HepG2 (cell line): ENCODE measurements around the gene ZBTB8OS. TPM values are rescaled to one million over a fixed set of nuclear protein-coding genes. Genes with fewer than 3 reads are reported as not detected.
A peak's percentile ranks its signal among the peaks of the same experiment; 100 is the strongest.

ENCODE experiments used
- GATA4 ChIP-seq: sonication (generic); IDR thresholded peaks from 2 replicates; pipeline ENCODE4 v1.6.1; 2016; ENCODE audit warnings: antibody characterized with exemption, low read depth, borderline replicate concordance
- HNF4A ChIP-seq: sonication (generic); formaldehyde crosslinking; IDR thresholded peaks from 2 replicates; pipeline ENCODE4 v1.4.0; 2020; ENCODE audit warnings: missing genetic modification reagents
- NR2C2 ChIP-seq: sonication (generic); formaldehyde crosslinking; IDR thresholded peaks from 2 replicates; pipeline ENCODE4 v1.4.0; 2020; ENCODE audit warnings: missing genetic modification reagents, mild to moderate bottlenecking, moderate library complexity, borderline replicate concordance
- PHF21A ChIP-seq: sonication (generic); formaldehyde crosslinking; IDR thresholded peaks from 2 replicates; pipeline ENCODE4 v1.5.0; 2020; ENCODE audit warnings: mild to moderate bottlenecking, missing genetic modification reagents
- RARA ChIP-seq: IDR thresholded peaks from 2 replicates; pipeline ENCODE4 v1.6.1; 2016; ENCODE audit warnings: missing genetic modification reagents, missing compliant biosample characterization
- SP1 ChIP-seq, 2 experiments: fragments of 450-650 bp in 1 of 2; sonication (generic) in 1 of 2; formaldehyde crosslinking in 1 of 2; IDR thresholded peaks; 2 replicates each; pipeline versions ENCODE4 v1.4.0 to v1.6.1; 2016 to 2020; ENCODE audit warnings: missing genetic modification reagents in 1 of 2
- TAF1 ChIP-seq: sonication (generic); formaldehyde crosslinking; IDR thresholded peaks from 2 replicates; pipeline ENCODE4 v1.4.0; 2020; ENCODE audit warnings: missing genetic modification reagents
- TCF7L2 ChIP-seq: IDR thresholded peaks from 2 replicates; pipeline ENCODE4 v1.6.1; 2011; ENCODE audit warnings: mild to moderate bottlenecking, low read depth, low read length, moderate library complexity
- TGIF2 ChIP-seq: IDR thresholded peaks from 2 replicates; pipeline ENCODE4 v1.6.1; 2016; ENCODE audit warnings: control low read depth, missing compliant biosample characterization
- THAP11 ChIP-seq: IDR thresholded peaks from 2 replicates; pipeline ENCODE4 v1.6.1; 2016; ENCODE audit warnings: missing biosample characterization, missing genetic modification reagents
- ZBTB4 ChIP-seq: sonication (generic); formaldehyde crosslinking; IDR thresholded peaks from 2 replicates; pipeline ENCODE4 v1.4.0; 2020; ENCODE audit warnings: missing genetic modification reagents, mild to moderate bottlenecking, borderline replicate concordance
- ZNF18 ChIP-seq: sonication (generic); formaldehyde crosslinking; IDR thresholded peaks from 2 replicates; pipeline ENCODE4 v1.8.0; 2022; ENCODE audit warnings: mild to moderate bottlenecking, missing genetic modification reagents; ENCODE audit not compliant: insufficient replicate concordance
- ZNF382 ChIP-seq: sonication (generic); formaldehyde crosslinking; IDR thresholded peaks from 2 replicates; pipeline ENCODE4 v1.5.0; 2020; ENCODE audit warnings: missing genetic modification reagents, mild to moderate bottlenecking, borderline replicate concordance
- ZNF800 ChIP-seq: sonication (generic); formaldehyde crosslinking; IDR thresholded peaks from 2 replicates; pipeline ENCODE4 v1.4.0; 2020; ENCODE audit warnings: missing genetic modification reagents
- ZNF839 ChIP-seq: sonication (generic); formaldehyde crosslinking; IDR thresholded peaks from 2 replicates; pipeline ENCODE4 v1.4.0; 2020; ENCODE audit warnings: missing genetic modification reagents, mild to moderate bottlenecking, borderline replicate concordance
- polyA plus RNA-seq, 8 experiments: library from polyadenylated mRNA; depleted of rRNA in 3 of 8; stranded (reverse) in 7 of 8; unstranded in 1 of 8; fragments of >200 nt; fragmentation: Illumina TruSeq in 4 of 8; extraction: Trizol in 4 of 8; gene quantifications; 2 replicates each; pipeline versions ENCODE4 v1.2.1 to v1.2.3, GENCODE V29; 2011 to 2016; ENCODE audit warnings: low read depth in 4 of 8, missing spikeins in 1 of 8, mixed read lengths in 1 of 8; ENCODE audit not compliant: insufficient read depth in 1 of 8
- total RNA-seq, 5 experiments: library from RNA; depleted of rRNA; stranded (reverse); fragments of >200 nt; fragmentation: Illumina TruSeq; extraction: Trizol; gene quantifications; 2 replicates each; pipeline ENCODE4 v1.2.3, GENCODE V29; 2016; ENCODE audit warnings: low read depth in 1 of 5
- TF ChIP-seq, protein P1 (sequence below): sonication (generic); formaldehyde crosslinking; IDR thresholded peaks from 2 replicates; pipeline ENCODE4 v1.9.0; 2022; ENCODE audit warnings: missing genetic modification reagents, mild to moderate bottlenecking, borderline replicate concordance
- TF ChIP-seq, protein P2 (sequence below): sonication (generic); formaldehyde crosslinking; IDR thresholded peaks from 2 replicates; pipeline ENCODE4 v1.8.0; 2022; ENCODE audit warnings: mild to moderate bottlenecking, missing genetic modification reagents, borderline replicate concordance
- TF ChIP-seq, protein P3 (sequence below): IDR thresholded peaks from 2 replicates; pipeline ENCODE4 v1.6.1; 2018; ENCODE audit warnings: missing genetic modification reagents, mild to moderate bottlenecking, missing compliant biosample characterization

ZBTB8OS gene
- total and polyA plus RNA-seq, 2 of the 13 experiments (the other 11 are each of a cell fraction or from before 2014, with no cell fraction given), result 57.7 to 84.8 TPM

DNA sequence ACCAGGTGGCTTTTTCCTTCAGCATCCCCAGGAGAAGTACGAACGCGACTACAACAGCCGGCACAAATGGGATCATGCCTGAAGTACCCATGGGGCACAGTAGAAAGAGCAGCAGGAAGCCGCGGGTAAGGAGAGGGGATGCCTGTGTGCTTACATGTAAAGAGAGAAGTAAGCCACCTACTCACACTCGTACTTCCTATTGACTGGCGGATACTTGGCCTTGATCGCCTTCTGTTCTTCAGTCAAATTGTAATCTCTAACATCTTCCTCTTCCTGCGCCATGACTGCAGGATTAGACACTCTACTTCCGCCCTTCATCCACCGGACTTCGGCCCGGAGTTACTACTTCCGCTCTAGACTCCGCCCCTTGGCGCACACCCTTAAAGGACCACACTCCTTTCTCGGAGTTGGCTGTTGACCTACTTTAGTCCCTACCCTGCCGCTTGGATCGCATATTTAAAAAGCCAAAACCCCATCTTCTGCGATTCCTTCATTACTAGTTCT, at the start of gene ZBTB8OS (continued):
- TF ChIP-seq ZBTB4 (CRISPR knock-in tag) (no peak), TCF7L2 (no peak), TAF1 (CRISPR knock-in tag) (peak; percentile 75), NR2C2 (peak; percentile 58; the same call in 1 of the 2 replicates), GATA4 (peak; percentile 31; the same call in 1 of the 2 replicates), SP1 (IDR thresholded peaks at IDR 0.05) (no peak), SP1 (CRISPR knock-in tag; IDR thresholded peaks at IDR 0.05) (peak; percentile 97), ZNF18 (no peak), ZNF839 (no peak), RARA (CRISPR knock-in tag) (no peak), TGIF2 (CRISPR knock-in tag) (peak; percentile 43), PHF21A (0 out of 2 replicates have a peak, but pooled peaks have one; percentile 7), ZNF382 (no peak), HNF4A (CRISPR knock-in tag) (peak; percentile 77), THAP11 (CRISPR knock-in tag) (peak; percentile 83), ZNF800 (CRISPR knock-in tag) (0 out of 2 replicates have a peak, but pooled peaks have one; percentile 11)
- TF ChIP-seq, protein P1, sequence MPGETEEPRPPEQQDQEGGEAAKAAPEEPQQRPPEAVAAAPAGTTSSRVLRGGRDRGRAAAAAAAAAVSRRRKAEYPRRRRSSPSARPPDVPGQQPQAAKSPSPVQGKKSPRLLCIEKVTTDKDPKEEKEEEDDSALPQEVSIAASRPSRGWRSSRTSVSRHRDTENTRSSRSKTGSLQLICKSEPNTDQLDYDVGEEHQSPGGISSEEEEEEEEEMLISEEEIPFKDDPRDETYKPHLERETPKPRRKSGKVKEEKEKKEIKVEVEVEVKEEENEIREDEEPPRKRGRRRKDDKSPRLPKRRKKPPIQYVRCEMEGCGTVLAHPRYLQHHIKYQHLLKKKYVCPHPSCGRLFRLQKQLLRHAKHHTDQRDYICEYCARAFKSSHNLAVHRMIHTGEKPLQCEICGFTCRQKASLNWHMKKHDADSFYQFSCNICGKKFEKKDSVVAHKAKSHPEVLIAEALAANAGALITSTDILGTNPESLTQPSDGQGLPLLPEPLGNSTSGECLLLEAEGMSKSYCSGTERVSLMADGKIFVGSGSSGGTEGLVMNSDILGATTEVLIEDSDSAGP (CRISPR knock-in tag), result peak; percentile 100
- TF ChIP-seq, protein P2, sequence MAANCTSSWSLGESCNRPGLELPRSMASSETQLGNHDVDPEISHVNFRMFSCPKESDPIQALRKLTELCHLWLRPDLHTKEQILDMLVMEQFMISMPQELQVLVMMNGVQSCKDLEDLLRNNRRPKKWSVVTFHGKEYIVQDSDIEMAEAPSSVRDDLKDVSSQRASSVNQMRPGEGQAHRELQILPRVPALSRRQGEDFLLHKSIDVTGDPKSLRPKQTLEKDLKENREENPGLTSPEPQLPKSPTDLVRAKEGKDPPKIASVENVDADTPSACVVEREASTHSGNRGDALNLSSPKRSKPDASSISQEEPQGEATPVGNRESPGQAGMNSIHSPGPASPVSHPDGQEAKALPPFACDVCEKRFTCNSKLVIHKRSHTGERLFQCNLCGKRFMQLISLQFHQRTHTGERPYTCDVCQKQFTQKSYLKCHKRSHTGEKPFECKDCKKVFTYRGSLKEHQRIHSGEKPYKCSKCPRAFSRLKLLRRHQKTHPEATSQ (CRISPR knock-in tag), result no peak
- TF ChIP-seq, protein P3, sequence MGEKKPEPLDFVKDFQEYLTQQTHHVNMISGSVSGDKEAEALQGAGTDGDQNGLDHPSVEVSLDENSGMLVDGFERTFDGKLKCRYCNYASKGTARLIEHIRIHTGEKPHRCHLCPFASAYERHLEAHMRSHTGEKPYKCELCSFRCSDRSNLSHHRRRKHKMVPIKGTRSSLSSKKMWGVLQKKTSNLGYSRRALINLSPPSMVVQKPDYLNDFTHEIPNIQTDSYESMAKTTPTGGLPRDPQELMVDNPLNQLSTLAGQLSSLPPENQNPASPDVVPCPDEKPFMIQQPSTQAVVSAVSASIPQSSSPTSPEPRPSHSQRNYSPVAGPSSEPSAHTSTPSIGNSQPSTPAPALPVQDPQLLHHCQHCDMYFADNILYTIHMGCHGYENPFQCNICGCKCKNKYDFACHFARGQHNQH, result peak; percentile 24; the same call in 1 of the 2 replicates
